DOHH2 (cell line): ENCODE measurements around the gene SIKE1.
"Not testable (repeated sequence)": the region's sequence is repeated elsewhere in the genome, so short reads cannot be mapped to it uniquely, and the experiment has no call there.

Source experiments
- H3F3A ChIP-seq: fragments of 200-600 bp; sonication (generic), shearing (Covaris generic); 2 replicates; pipeline ENCODE4 v1.6.0; 2016; ENCODE audit warnings: antibody characterized with exemption, mild to moderate bottlenecking; ENCODE audit not compliant: control insufficient read depth, insufficient read depth
- H3K27ac ChIP-seq: fragments of 200-600 bp; sonication (generic); 2 replicates; pipeline ENCODE4 v1.5.1; 2014; ENCODE audit warnings: low read depth, mild to moderate bottlenecking, low read length, moderate library complexity
- H3K27me3 ChIP-seq: fragments of 200-600 bp; sonication (generic); 2 replicates; pipeline ENCODE4 v1.6.1; 2014; ENCODE audit warnings: mild to moderate bottlenecking, low read length, mixed read lengths; ENCODE audit not compliant: control insufficient read depth
- H3K36me3 ChIP-seq: fragments of 200-600 bp; sonication (generic); 2 replicates; pipeline ENCODE4 v1.6.1; 2014; ENCODE audit warnings: mild to moderate bottlenecking, low read length, moderate library complexity, mixed read lengths; ENCODE audit not compliant: control insufficient read depth
- H3K4me1 ChIP-seq: fragments of 200-600 bp; sonication (generic); 2 replicates; pipeline ENCODE4 v1.6.1; 2014; ENCODE audit warnings: mild to moderate bottlenecking, low read length, mixed read lengths; ENCODE audit not compliant: control insufficient read depth
- H3K4me2 ChIP-seq: fragments of 200-600 bp; sonication (generic); 2 replicates; pipeline ENCODE4 v1.6.0; 2014; ENCODE audit warnings: mild to moderate bottlenecking, low read length, moderate library complexity
- H3K4me3 ChIP-seq: fragments of 200-600 bp; sonication (generic); 2 replicates; pipeline ENCODE4 v1.5.1; 2014; ENCODE audit warnings: mild to moderate bottlenecking, low read length, mixed read lengths
- H3K79me2 ChIP-seq: fragments of 200-600 bp; sonication (generic); 2 replicates; pipeline ENCODE4 v1.6.1; 2014; ENCODE audit warnings: mild to moderate bottlenecking, low read length, mixed read lengths; ENCODE audit not compliant: control insufficient read depth
- H3K9me2 ChIP-seq: fragments of 200-600 bp; sonication (generic); replicated peaks from 2 replicates; pipeline ENCODE4 v1.6.1; 2014; ENCODE audit warnings: mild to moderate bottlenecking, low read length, mixed read lengths; ENCODE audit not compliant: control insufficient read depth
- H3K9me3 ChIP-seq: fragments of 200-600 bp; sonication (generic); 2 replicates; pipeline ENCODE4 v1.6.1; 2014; ENCODE audit warnings: antibody characterized with exemption, low read length, mixed read lengths; ENCODE audit not compliant: control insufficient read depth, insufficient read depth
- H4K20me1 ChIP-seq: fragments of 200-600 bp; sonication (generic); 2 replicates; pipeline ENCODE4 v1.6.0; 2014; ENCODE audit warnings: low read depth, mild to moderate bottlenecking, antibody characterized with exemption, low read length, moderate library complexity; ENCODE audit not compliant: control insufficient read depth, insufficient read depth
- EZH2phosphoT487 ChIP-seq: fragments of 200-600 bp; sonication (generic); IDR thresholded peaks from 2 replicates; pipeline ENCODE4 v1.6.1; 2017; ENCODE audit warnings: borderline replicate concordance, mild to moderate bottlenecking, antibody characterized with exemption, low read length, moderate library complexity, mixed read lengths
- TF ChIP-seq, protein P1 (sequence below): fragments of 200-600 bp; sonication (generic); IDR thresholded peaks from one replicate; pipeline ENCODE4 v1.5.1; 2014; ENCODE audit warnings: antibody characterized with exemption, mild to moderate bottlenecking, low read depth, low read length; ENCODE audit not compliant: poor library complexity, severe bottlenecking

The SIKE1 gene

DNA sequence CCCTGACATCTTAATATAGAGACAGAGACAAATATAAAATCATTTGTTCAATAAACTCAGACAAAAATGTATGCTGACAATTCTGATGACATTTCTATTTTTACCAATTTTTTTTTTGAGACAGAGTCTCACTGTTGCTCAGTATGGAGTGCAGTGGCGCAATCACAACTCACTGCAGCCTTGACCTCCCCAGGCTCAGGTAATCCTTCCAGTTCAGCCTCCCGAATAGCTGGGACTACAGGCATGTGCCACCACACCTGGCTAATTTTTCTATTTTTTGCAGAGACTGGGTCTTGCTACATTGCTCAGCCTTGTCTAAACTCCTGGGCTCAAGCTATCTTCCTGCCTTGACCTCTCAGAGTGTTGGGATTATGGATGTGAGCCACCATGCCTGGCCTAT is 13.6 kb upstream of the SIKE1 start:
- Histone ChIP-seq H3K36me3 (no peaks in the 10 kb centered on the region), H3K4me1 (no peaks in the 10 kb centered on the region), H3K9me2 (no peaks in the 10 kb centered on the region), H3F3A (no peaks in the 10 kb centered on the region), H3K27me3 (peaks cover 8% of the 10 kb centered on the region), H3K9me3 (no peaks in the 10 kb centered on the region), H3K4me3 (no peak overlapping the region), H4K20me1 (no peaks in the 10 kb centered on the region), H3K79me2 (no peaks in the 10 kb centered on the region), H3K4me2 (no peak overlapping the region), H3K27ac (no peak overlapping the region)
- TF ChIP-seq, protein P1, sequence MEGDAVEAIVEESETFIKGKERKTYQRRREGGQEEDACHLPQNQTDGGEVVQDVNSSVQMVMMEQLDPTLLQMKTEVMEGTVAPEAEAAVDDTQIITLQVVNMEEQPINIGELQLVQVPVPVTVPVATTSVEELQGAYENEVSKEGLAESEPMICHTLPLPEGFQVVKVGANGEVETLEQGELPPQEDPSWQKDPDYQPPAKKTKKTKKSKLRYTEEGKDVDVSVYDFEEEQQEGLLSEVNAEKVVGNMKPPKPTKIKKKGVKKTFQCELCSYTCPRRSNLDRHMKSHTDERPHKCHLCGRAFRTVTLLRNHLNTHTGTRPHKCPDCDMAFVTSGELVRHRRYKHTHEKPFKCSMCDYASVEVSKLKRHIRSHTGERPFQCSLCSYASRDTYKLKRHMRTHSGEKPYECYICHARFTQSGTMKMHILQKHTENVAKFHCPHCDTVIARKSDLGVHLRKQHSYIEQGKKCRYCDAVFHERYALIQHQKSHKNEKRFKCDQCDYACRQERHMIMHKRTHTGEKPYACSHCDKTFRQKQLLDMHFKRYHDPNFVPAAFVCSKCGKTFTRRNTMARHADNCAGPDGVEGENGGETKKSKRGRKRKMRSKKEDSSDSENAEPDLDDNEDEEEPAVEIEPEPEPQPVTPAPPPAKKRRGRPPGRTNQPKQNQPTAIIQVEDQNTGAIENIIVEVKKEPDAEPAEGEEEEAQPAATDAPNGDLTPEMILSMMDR = no peak

DNA sequence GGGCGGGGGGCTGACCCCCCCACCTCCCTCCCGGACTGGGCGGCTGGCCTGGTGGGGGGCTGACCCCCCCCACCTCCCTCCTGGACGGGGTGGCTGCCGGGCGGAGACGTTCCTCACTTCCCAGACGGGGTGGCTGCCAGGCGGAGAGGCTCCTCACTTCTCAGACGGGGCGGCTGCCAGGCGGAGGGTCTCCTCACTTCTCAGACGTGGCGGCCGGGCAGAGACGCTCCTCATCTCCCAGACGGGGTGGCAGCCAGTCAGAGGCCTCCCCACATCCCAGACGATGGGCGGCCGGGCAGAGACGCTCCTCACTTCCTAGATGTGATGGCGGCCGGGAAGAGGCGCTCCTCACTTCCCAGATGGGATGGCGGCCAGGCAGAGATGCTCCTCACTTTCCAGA is 10.1 kb upstream of the SIKE1 start:
- not testable (repeated sequence) for H3F3A ChIP-seq, H3K27ac ChIP-seq, H3K4me3 ChIP-seq, H3K79me2 ChIP-seq, H3K9me2 ChIP-seq, H3K9me3 ChIP-seq, H3K4me1 ChIP-seq, H3K27me3 ChIP-seq, H3K4me2 ChIP-seq, H4K20me1 ChIP-seq, H3K36me3 ChIP-seq

DNA sequence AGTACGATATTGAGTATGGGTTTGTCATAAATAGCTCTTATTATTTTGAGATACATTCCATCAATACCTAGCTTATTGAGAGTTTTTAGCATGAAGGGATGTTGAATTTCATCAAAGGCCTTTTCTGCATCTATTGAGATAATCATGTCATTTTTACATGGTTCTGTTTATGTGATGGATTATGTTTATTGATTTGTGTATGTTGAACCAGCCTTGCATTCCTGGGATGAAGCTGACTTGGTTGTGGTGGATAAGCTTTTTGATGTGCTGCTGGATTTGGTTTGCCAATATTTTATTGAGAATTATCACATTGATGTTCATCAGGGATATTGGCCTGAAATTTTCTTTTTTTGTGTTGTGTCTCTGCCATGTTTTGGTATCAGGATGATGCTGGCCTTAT is 6.0 kb upstream of the SIKE1 start:
- not testable (repeated sequence) for H3K9me2 ChIP-seq, H3K27me3 ChIP-seq, H3K4me3 ChIP-seq, H3K79me2 ChIP-seq, H3K4me2 ChIP-seq, H3K36me3 ChIP-seq, H3K27ac ChIP-seq, H3K4me1 ChIP-seq, H4K20me1 ChIP-seq, H3K9me3 ChIP-seq, H3F3A ChIP-seq

DNA sequence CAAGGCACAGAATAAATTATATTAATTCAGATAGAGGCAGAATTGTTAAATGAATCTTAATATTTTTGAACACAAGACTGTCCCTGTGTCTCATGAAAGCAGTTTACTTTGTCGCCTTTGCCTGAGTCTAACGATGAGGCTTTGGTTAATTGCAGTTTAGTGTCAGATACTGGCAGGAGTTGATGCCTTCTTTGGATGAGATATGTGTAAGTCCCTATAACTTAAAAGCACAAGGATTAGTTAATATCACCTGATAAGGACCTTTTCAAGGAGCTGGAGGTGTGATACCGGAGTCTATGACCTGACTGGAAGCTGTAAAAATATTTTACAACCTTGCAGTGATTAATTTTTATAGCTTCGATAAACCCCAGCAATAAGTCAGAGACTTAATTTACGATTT is 2.0 kb upstream of the SIKE1 start:
- H3K4me3 ChIP-seq = no peak overlapping the region
- no peaks in the 10 kb centered on the region for H4K20me1 ChIP-seq
- no peak overlapping the region for H3K4me2 ChIP-seq
- no peaks in the 10 kb centered on the region for H3K27me3 ChIP-seq
- no peaks in the 10 kb centered on the region for H3K9me3 ChIP-seq
- H3F3A ChIP-seq = no peaks in the 10 kb centered on the region
- H3K4me1 ChIP-seq = peaks cover 15% of the 10 kb centered on the region
- H3K79me2 ChIP-seq = peaks cover 30% of the 10 kb centered on the region
- H3K9me2 ChIP-seq = no peaks in the 10 kb centered on the region
- H3K27ac ChIP-seq = no peak overlapping the region
- no peak for TF ChIP-seq EZH2phosphoT487
- TF ChIP-seq, protein P1 = no peak
- peaks cover 22% of the 10 kb centered on the region for H3K36me3 ChIP-seq

DNA sequence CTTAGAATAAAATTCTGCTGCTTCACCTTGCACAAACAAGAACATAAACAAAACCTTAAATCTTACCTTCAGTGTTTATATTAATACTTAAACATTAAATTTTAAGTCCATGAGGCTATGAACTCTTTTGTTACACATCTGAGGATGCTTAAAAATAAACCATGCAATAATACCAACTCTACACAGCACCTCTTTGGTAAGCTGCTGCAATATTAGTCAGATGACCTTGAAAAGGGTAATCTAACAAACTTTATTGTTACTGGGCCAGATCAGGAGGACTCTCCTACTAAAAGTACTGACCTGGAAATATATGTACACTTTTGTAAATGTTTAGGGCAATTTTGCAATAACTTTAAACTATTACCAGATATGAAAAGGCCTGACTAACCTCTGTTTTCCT is 763 bp downstream of the SIKE1 start:
- H4K20me1 ChIP-seq = no peaks in the 10 kb centered on the region
- H3K27me3 ChIP-seq = no peaks in the 10 kb centered on the region
- peak overlapping the region; percentile 91 for H3K4me3 ChIP-seq
- peaks cover 33% of the 10 kb centered on the region for H3K79me2 ChIP-seq
- no peaks in the 10 kb centered on the region for H3K9me3 ChIP-seq
- H3K4me2 ChIP-seq = peak overlapping the region; percentile 63
- H3K36me3 ChIP-seq = peaks cover 41% of the 10 kb centered on the region
- H3K27ac ChIP-seq = peak overlapping the region; percentile 47; the same call in 1 of the 2 replicates
- TF ChIP-seq EZH2phosphoT487 = no peak
- TF ChIP-seq, protein P1 = no peak
- H3K9me2 ChIP-seq = no peaks in the 10 kb centered on the region
- no peaks in the 10 kb centered on the region for H3F3A ChIP-seq
- peaks cover 15% of the 10 kb centered on the region for H3K4me1 ChIP-seq

DNA sequence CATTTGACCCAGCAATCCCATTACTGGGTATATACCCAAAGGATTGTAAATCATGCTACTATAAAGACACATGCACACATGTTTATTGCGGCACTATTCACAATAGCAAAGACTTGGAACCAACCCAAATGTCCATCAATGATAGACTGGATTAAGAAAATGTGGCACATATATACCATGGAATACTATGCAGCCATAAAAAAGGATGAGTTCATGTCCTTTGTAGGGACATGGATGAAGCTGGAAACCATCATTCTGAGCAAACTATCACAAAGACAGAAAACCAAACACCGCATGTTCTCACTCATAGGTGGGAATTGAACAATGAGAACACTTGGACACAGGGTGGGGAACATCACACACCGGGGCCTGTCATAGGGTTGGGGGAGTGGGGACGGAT is 3.8 kb downstream of the SIKE1 start:
- H3K9me3 ChIP-seq, H4K20me1 ChIP-seq, H3K9me2 ChIP-seq, H3K27me3 ChIP-seq, H3K27ac ChIP-seq, H3K4me3 ChIP-seq, H3F3A ChIP-seq, H3K4me2 ChIP-seq: not testable (repeated sequence)
- H3K79me2 ChIP-seq = peaks cover 33% of the 10 kb centered on the region
- peaks cover 25% of the 10 kb centered on the region for H3K4me1 ChIP-seq
- H3K36me3 ChIP-seq = peaks cover 62% of the 10 kb centered on the region
